A549 (cell line): ENCODE results near the gene NUDT16. TPM values are rescaled to one million over a fixed set of nuclear protein-coding genes. Genes with fewer than 3 reads are reported as not detected.
"Not testable (repeated sequence)": the region's sequence is repeated elsewhere in the genome, so short reads cannot be mapped to it uniquely, and the experiment has no call there.

Experiments used
- ATAC-seq, 2 experiments: fragments of 200-7000 bp in 1 of 2; fragments of >200 bp in 1 of 2; cut with Nextera tagmentation in 1 of 2; cut with Tn5 transposase in 1 of 2; 3 replicates each; pipeline versions ENCODE4 v1.8.0 to v1.9.1; 2018 to 2020; ENCODE audit warnings: mild to moderate bottlenecking in 1 of 2, moderate library complexity in 1 of 2
- CTCF ChIA-PET: fragments of 300-600 bp; sonication (Branson Sonifier 250); formaldehyde crosslinking; extraction: SDS; loops from one replicate; lab custom pipeline; 2021; ENCODE audit warnings: antibody characterized with exemption, inconsistent platforms; lab: Yijun Ruan, JAX
- POLR2A ChIA-PET: fragments of 350-600 bp; formaldehyde crosslinking; extraction: SDS; loops from one replicate; lab custom pipeline; 2021; ENCODE audit warnings: antibody characterized with exemption, inconsistent platforms; lab: Yijun Ruan, JAX
- DNase-seq, 2 experiments: peaks; one replicate each; pipeline versions ENCODE4 v3.0.0 to v3.0.0-alpha.2; 2011 to 2016; ENCODE audit warnings: low read depth in 1 of 2, low spot score in 1 of 2
- FAIRE-seq: peaks from 2 replicates; lab custom pipeline; 2011; peaks lifted over from hg19 to GRCh38; lab: Jason Lieb, UNC
- H3K27ac ChIP-seq, 2 experiments: fragments of >200 bp; sonication (Bioruptor Twin); formaldehyde crosslinking; 3 replicates each; pipeline ENCODE4 v1.5.1; 2016 to 2017
- H3K4me1 ChIP-seq: fragments of >200 bp; sonication (Bioruptor Twin); formaldehyde crosslinking; 3 replicates; pipeline ENCODE4 v1.6.1; 2016
- H3K4me2 ChIP-seq: fragments of >200 bp; sonication (Bioruptor Twin); formaldehyde crosslinking; 3 replicates; pipeline ENCODE4 v1.6.1; 2016
- H3K4me3 ChIP-seq: fragments of >200 bp; sonication (Bioruptor Twin); formaldehyde crosslinking; 3 replicates; pipeline ENCODE4 v1.5.1; 2016
- H3K9me3 ChIP-seq: fragments of >200 bp; sonication (Bioruptor Twin); formaldehyde crosslinking; 3 replicates; pipeline ENCODE4 v1.6.1; 2016
- CTCF ChIP-seq: fragments of >200 bp; sonication (Bioruptor Twin); formaldehyde crosslinking; IDR thresholded peaks from 3 replicates; pipeline ENCODE4 v1.5.1; 2016
- EP300 ChIP-seq, 2 experiments: fragments of >200 bp; sonication (Bioruptor Twin); formaldehyde crosslinking; IDR thresholded peaks; 2 replicates in 1 of 2; 3 replicates in 1 of 2; pipeline ENCODE4 v1.6.1; 2016 to 2017
- FOSB ChIP-seq: fragments of 250-450 bp; sonication (Bioruptor Pico); IDR thresholded peaks from 2 replicates; pipeline ENCODE4 v1.5.0; 2020; ENCODE audit warnings: mild to moderate bottlenecking, moderate library complexity
- FOXS1 ChIP-seq: fragments of 250-450 bp; sonication (Bioruptor Pico); IDR thresholded peaks from 2 replicates; pipeline ENCODE4 v1.5.0; 2020; ENCODE audit warnings: mild to moderate bottlenecking, moderate library complexity
- HOXB5 ChIP-seq: fragments of 250-450 bp; sonication (Bioruptor Pico); IDR thresholded peaks from 2 replicates; pipeline ENCODE4 v1.5.0; 2020; ENCODE audit warnings: mild to moderate bottlenecking, moderate library complexity
- JUN ChIP-seq, 2 experiments: fragments of >200 bp; sonication (Bioruptor Twin); formaldehyde crosslinking; IDR thresholded peaks; 2 replicates in 1 of 2; 3 replicates in 1 of 2; pipeline ENCODE4 v1.6.1; 2016 to 2017
- MAFK ChIP-seq: fragments of 450-650 bp; IDR thresholded peaks from 2 replicates; pipeline ENCODE4 v1.6.1; 2014; ENCODE audit not compliant: partially characterized antibody
- MYC ChIP-seq: IDR thresholded peaks from 2 replicates; pipeline ENCODE4 v1.6.1; 2012; ENCODE audit warnings: mild to moderate bottlenecking, inconsistent platforms, low read length, improper control_type of control experiment, borderline replicate concordance
- NFE2L2 ChIP-seq: fragments of 150-350 bp; conservative IDR thresholded peaks from 2 replicates; pipeline ENCODE4 v1.6.1; 2014; ENCODE audit warnings: low read length
- POLR2A ChIP-seq: IDR thresholded peaks from 2 replicates; pipeline ENCODE4 v1.6.1; 2012; ENCODE audit warnings: mild to moderate bottlenecking, low read length
- POLR2AphosphoS2 ChIP-seq: conservative IDR thresholded peaks from 2 replicates; pipeline ENCODE4 v1.6.1; 2012; ENCODE audit warnings: low read length, improper control_type of control experiment, inconsistent platforms
- SMC3 ChIP-seq: fragments of >200 bp; sonication (Bioruptor Twin); formaldehyde crosslinking; IDR thresholded peaks from 3 replicates; pipeline ENCODE4 v1.6.1; 2018; ENCODE audit warnings: inconsistent platforms
- SREBF2 ChIP-seq: fragments of 450-650 bp; IDR thresholded peaks from 2 replicates; pipeline ENCODE4 v1.6.1; 2014; ENCODE audit warnings: mild to moderate bottlenecking, moderate library complexity
- TFCP2L1 ChIP-seq: fragments of 250-450 bp; sonication (Bioruptor Pico); IDR thresholded peaks from 2 replicates; pipeline ENCODE4 v1.5.0; 2021; ENCODE audit warnings: mild to moderate bottlenecking
- ZC3H11A ChIP-seq: fragments of 450-650 bp; IDR thresholded peaks from 2 replicates; pipeline ENCODE4 v1.6.1; 2014; ENCODE audit warnings: antibody characterized with exemption, mild to moderate bottlenecking
- ZSCAN20 ChIP-seq: fragments of 250-450 bp; sonication (Bioruptor Pico); IDR thresholded peaks from 2 replicates; pipeline ENCODE4 v1.8.0; 2022; ENCODE audit warnings: mild to moderate bottlenecking, moderate library complexity
- WGBS: methylation state at CpG from one replicate; pipeline ENCODE4 v1.1.6; 2017; ENCODE audit errors: missing lambda C conversion rate; 5-methylcytosine and 5-hydroxymethylcytosine counted together
- polyA plus RNA-seq, 4 experiments: library from polyadenylated mRNA; depleted of rRNA in 3 of 4; stranded (reverse); fragments of >200 nt; fragmentation: RNase III in 1 of 4; extraction: RNeasy Plus Mini Kit Qiagen cat#74134 plus additional on column Dnase treatment in 1 of 4; gene quantifications; 2 replicates in 3 of 4; 3 replicates in 1 of 4; pipeline ENCODE4 v1.2.3, GENCODE V29; 2011 to 2017
- TF ChIP-seq, protein P1 (sequence below): fragments of 250-450 bp; sonication (Bioruptor Pico); IDR thresholded peaks from 2 replicates; pipeline ENCODE4 v1.5.0; 2021; ENCODE audit warnings: mild to moderate bottlenecking, moderate library complexity, borderline replicate concordance
- TF ChIP-seq, protein P2 (sequence below): fragments of 450-650 bp; IDR thresholded peaks from 2 replicates; pipeline ENCODE4 v1.6.1; 2014; ENCODE audit warnings: antibody characterized with exemption

The NUDT16 gene
- polyA plus RNA-seq, 2 of the 4 experiments (the other 2 are of a cell fraction): 5.6 to 11.2 TPM

GRCh38 chr3:131371688-131372066 lies 9.9 kb upstream of the NUDT16 start:
- no peak for FAIRE-seq
- 89% methylated on average over 2 of the region's 2 CpGs for WGBS
- Histone ChIP-seq H3K4me1 (no peaks in the 10 kb centered on the region), H3K9me3 (no peaks in the 10 kb centered on the region), H3K4me2 (no peak overlapping the region), H3K4me3 (no peak overlapping the region), H3K27ac (no peak overlapping the region)
- DNase-seq: no peak
- CTCF ChIA-PET: no interaction called here
- no peak for ATAC-seq
- POLR2A ChIA-PET: no interaction called here
- no peak for TF ChIP-seq SREBF2

- Histone ChIP-seq H3K27ac (no peak overlapping the region), H3K9me3 (no peaks in the 10 kb centered on the region), H3K4me1 (no peaks in the 10 kb centered on the region), H3K4me2 (no peak overlapping the region), H3K4me3 (no peak overlapping the region)
- no peak for TF ChIP-seq FOSB (CRISPR knock-in tag)
- no peak for TF ChIP-seq CTCF
- TF ChIP-seq, protein P1, sequence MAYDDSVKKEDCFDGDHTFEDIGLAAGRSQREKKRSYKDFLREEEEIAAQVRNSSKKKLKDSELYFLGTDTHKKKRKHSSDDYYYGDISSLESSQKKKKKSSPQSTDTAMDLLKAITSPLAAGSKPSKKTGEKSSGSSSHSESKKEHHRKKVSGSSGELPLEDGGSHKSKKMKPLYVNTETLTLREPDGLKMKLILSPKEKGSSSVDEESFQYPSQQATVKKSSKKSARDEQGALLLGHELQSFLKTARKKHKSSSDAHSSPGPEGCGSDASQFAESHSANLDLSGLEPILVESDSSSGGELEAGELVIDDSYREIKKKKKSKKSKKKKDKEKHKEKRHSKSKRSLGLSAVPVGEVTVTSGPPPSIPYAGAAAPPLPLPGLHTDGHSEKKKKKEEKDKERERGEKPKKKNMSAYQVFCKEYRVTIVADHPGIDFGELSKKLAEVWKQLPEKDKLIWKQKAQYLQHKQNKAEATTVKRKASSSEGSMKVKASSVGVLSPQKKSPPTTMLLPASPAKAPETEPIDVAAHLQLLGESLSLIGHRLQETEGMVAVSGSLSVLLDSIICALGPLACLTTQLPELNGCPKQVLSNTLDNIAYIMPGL: no peak
- TF ChIP-seq, protein P2, sequence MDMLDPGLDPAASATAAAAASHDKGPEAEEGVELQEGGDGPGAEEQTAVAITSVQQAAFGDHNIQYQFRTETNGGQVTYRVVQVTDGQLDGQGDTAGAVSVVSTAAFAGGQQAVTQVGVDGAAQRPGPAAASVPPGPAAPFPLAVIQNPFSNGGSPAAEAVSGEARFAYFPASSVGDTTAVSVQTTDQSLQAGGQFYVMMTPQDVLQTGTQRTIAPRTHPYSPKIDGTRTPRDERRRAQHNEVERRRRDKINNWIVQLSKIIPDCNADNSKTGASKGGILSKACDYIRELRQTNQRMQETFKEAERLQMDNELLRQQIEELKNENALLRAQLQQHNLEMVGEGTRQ: no peak
- no peak for TF ChIP-seq TFCP2L1 (CRISPR knock-in tag)
- TF ChIP-seq FOXS1 (CRISPR knock-in tag): no peak
- no peak for TF ChIP-seq ZSCAN20
- ATAC-seq: no peak
- 83% methylated on average over 2 of the region's 2 CpGs for WGBS
- DNase-seq: no peak
- POLR2A ChIA-PET: no interaction called here
- CTCF ChIA-PET: no interaction called here
- no peak for FAIRE-seq
Observed at GRCh38 chr3:131374741-131375140, 6.8 kb upstream of the NUDT16 start.

DNA sequence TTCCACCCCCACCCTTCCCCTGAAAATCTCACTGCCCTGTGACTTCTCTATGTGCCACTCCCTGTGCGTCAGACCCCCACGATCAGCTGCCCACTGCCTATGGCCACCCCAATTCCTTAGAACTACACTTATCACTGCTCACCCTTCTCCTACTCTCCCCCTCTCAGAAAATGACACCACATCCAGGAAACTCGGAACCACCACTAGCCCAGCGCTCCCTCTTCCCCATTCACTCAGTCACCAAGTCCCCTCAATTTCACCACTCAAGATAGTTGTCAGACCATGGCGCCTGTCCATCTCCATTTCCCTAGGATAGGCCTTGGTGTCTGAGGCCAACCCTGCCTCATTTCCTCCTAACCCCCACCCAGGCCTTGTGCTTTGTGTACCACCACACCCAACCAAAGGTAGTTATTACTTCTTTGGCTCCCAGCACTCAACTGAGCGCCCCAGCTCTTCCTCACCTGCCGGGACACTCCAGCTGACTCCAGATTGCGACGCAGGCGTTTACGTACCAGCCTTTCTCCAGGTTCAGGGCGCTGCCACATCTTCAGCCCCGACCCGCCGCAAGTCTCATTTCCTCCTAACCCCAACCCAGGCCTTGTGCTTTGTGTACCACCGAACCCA lies 641 bp upstream of the NUDT16 start:
- CTCF ChIA-PET: interaction anchor here (1.0 to 1.6 kb wide), 2 partner anchors 18 to 654 kb away, joined by 3 to 5 read pairs; partner anchors contain the start of gene CPNE4
- peak overlapping the region; percentile 66 for H3K4me2 ChIP-seq
- H3K4me3 ChIP-seq: peak overlapping the region; percentile 70
- peak overlapping the region; percentile 66 to 89 for H3K27ac ChIP-seq
- FAIRE-seq, DNase-seq, H3K4me1 ChIP-seq, H3K9me3 ChIP-seq: not testable (repeated sequence)
- POLR2A ChIA-PET: interaction anchor here (0.5 to 1.7 kb wide), 9 partner anchors 10 to 363 kb away, joined by 3 to 10 read pairs (median 5); no protein-coding TSS in a partner anchor
- 16% methylated on average over 12 of the region's 16 CpGs for WGBS
- ATAC-seq: peak; percentile 2 to 57

DNA sequence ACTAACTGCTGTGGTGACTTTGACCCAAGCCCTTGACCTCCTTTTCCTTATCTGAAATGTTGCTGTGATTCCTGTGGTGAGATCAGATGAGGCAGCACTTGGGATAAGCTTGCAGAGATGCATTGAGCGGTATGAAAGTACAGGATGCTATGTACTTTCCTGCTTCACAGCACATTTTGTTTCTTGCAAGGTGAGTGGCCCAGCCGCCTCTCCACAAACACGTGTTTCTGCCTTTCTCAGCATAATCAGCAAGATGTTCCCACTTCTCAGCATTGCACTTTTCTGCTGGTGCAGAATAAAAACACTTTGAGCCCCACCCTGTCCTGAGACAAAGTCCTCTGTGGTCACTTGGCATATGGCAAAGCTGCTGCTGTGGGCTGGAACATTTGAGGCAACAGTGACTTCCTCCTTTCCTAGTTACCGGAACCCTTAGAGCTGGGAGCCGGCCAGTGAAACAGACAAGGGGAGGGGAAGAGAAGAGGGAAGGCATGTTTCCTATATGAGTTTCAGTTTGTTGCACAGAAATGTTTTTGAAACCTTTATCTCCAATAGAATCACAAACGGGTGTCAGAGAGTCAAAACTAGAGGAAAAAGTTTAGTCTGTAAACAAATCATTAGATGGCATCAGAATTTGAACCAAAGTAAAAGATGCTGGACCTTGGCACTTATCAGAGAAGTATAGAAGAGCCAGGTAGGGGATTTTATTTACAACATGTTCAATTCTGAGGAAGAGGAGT lies 5.0 kb downstream of the NUDT16 start:
- Histone ChIP-seq H3K4me2 (no peak overlapping the region), H3K4me3 (no peak overlapping the region), H3K9me3 (no peaks in the 10 kb centered on the region), H3K4me1 (no peaks in the 10 kb centered on the region; the same call in 2 of the 3 replicates), H3K27ac (no peak overlapping the region)
- TF ChIP-seq ZC3H11A (no peak), JUN (IDR thresholded peaks at IDR 0.05) (no peak), POLR2A (no peak), MYC (no peak), SMC3 (no peak), MAFK (no peak), POLR2AphosphoS2 (no peak), HOXB5 (CRISPR knock-in tag) (no peak), NFE2L2 (no peak), TFCP2L1 (CRISPR knock-in tag) (no peak), EP300 (IDR thresholded peaks at IDR 0.05) (no peak)
- no peak for FAIRE-seq
- CTCF ChIA-PET: interaction anchor here (0.9 kb wide), 1 partner anchor 367 kb away, joined by 3 read pairs; no protein-coding TSS in a partner anchor
- 88% methylated on average over 6 of the region's 6 CpGs for WGBS
- POLR2A ChIA-PET: no interaction called here
- no peak for ATAC-seq
- DNase-seq: no peak
